Measurements from ENCODE around the gene HMGB3. TPM values are rescaled to one million over a fixed set of nuclear protein-coding genes. Genes with fewer than 3 reads are reported as not detected.
"Not testable (repeated sequence)": the region's sequence is repeated elsewhere in the genome, so short reads cannot be mapped to it uniquely, and the experiment has no call there.

Gene HMGB3
- total and polyA plus RNA-seq, 4 donors, result 9.2 to 46.7 (median 13.2) TPM

GRCh38 chrX:150959557-150959956 is 23.6 kb upstream of the HMGB3 start:
- TF ChIP-seq GABPA (IDR thresholded peaks at IDR 0.05 in 1 of 2, conservative IDR thresholded peaks at IDR 0.05 in 1 of 2) (no peak), FOXA2 (IDR thresholded peaks at IDR 0.05) (no peak), MAX (IDR thresholded peaks at IDR 0.05) (no peak), RXRA (IDR thresholded peaks at IDR 0.05) (no peak), FOXA1 (IDR thresholded peaks at IDR 0.05) (no peak), HNF4G (IDR thresholded peaks at IDR 0.05) (no peak), HNF4A (conservative IDR thresholded peaks at IDR 0.05) (no peak), JUND (IDR thresholded peaks at IDR 0.05) (no peak), NR2F2 (IDR thresholded peaks at IDR 0.05) (no peak), RAD21 (IDR thresholded peaks at IDR 0.05) (no peak), TAF1 (conservative IDR thresholded peaks at IDR 0.05) (no peak), YY1 (IDR thresholded peaks at IDR 0.05) (no peak), EGR1 (IDR thresholded peaks at IDR 0.05; ENCODE audit: low read depth in 2 of 2) (no peak), SP1 (IDR thresholded peaks at IDR 0.05) (no peak)
- TF ChIP-seq, protein P1, sequence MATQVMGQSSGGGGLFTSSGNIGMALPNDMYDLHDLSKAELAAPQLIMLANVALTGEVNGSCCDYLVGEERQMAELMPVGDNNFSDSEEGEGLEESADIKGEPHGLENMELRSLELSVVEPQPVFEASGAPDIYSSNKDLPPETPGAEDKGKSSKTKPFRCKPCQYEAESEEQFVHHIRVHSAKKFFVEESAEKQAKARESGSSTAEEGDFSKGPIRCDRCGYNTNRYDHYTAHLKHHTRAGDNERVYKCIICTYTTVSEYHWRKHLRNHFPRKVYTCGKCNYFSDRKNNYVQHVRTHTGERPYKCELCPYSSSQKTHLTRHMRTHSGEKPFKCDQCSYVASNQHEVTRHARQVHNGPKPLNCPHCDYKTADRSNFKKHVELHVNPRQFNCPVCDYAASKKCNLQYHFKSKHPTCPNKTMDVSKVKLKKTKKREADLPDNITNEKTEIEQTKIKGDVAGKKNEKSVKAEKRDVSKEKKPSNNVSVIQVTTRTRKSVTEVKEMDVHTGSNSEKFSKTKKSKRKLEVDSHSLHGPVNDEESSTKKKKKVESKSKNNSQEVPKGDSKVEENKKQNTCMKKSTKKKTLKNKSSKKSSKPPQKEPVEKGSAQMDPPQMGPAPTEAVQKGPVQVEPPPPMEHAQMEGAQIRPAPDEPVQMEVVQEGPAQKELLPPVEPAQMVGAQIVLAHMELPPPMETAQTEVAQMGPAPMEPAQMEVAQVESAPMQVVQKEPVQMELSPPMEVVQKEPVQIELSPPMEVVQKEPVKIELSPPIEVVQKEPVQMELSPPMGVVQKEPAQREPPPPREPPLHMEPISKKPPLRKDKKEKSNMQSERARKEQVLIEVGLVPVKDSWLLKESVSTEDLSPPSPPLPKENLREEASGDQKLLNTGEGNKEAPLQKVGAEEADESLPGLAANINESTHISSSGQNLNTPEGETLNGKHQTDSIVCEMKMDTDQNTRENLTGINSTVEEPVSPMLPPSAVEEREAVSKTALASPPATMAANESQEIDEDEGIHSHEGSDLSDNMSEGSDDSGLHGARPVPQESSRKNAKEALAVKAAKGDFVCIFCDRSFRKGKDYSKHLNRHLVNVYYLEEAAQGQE (IDR thresholded peaks at IDR 0.05), result no peak
- TF ChIP-seq, protein P2, sequence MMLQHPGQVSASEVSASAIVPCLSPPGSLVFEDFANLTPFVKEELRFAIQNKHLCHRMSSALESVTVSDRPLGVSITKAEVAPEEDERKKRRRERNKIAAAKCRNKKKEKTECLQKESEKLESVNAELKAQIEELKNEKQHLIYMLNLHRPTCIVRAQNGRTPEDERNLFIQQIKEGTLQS (IDR thresholded peaks at IDR 0.05), result no peak
- TF ChIP-seq, protein P3, sequence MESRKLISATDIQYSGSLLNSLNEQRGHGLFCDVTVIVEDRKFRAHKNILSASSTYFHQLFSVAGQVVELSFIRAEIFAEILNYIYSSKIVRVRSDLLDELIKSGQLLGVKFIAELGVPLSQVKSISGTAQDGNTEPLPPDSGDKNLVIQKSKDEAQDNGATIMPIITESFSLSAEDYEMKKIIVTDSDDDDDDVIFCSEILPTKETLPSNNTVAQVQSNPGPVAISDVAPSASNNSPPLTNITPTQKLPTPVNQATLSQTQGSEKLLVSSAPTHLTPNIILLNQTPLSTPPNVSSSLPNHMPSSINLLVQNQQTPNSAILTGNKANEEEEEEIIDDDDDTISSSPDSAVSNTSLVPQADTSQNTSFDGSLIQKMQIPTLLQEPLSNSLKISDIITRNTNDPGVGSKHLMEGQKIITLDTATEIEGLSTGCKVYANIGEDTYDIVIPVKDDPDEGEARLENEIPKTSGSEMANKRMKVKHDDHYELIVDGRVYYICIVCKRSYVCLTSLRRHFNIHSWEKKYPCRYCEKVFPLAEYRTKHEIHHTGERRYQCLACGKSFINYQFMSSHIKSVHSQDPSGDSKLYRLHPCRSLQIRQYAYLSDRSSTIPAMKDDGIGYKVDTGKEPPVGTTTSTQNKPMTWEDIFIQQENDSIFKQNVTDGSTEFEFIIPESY (IDR thresholded peaks at IDR 0.05), result no peak
- no peak for DNase-seq (ENCODE audit: low spot score)
- no peak overlapping the region for H3K9ac ChIP-seq (ENCODE audit: low read depth in 1 of 2, low read length in 2 of 2)
- H3K4me3 ChIP-seq (ENCODE audit: low read depth in 1 of 3, low read length in 3 of 3), result no peak overlapping the region
- H3K4me1 ChIP-seq (ENCODE audit: control insufficient read depth in 4 of 4, insufficient read depth in 4 of 4, low read length in 3 of 4), result no peaks in the 10 kb centered on the region
- WGBS, result 96% methylated on average over 2 of the region's 2 CpGs
- H3K27me3 ChIP-seq (ENCODE audit: control insufficient read depth in 4 of 4, insufficient read depth in 4 of 4, low read length in 3 of 4), result no peaks in the 10 kb centered on the region
- no peaks in the 10 kb centered on the region for H3K36me3 ChIP-seq (ENCODE audit: control insufficient read depth in 4 of 4, insufficient read depth in 3 of 4, low read depth in 1 of 4, low read length in 3 of 4)
- peaks cover 0 to 3% (median 0%) of the 10 kb centered on the region in 4 donors for H3K9me3 ChIP-seq (ENCODE audit: control insufficient read depth in 4 of 4, low read length in 3 of 4)
- H3K27ac ChIP-seq (ENCODE audit: low read depth in 1 of 2, low read length in 2 of 2), result no peak overlapping the region

- no peak for DNase-seq (ENCODE audit: low spot score)
- WGBS, result 94% methylated on average over 7 of the region's 7 CpGs
- TF ChIP-seq JUND (IDR thresholded peaks at IDR 0.05) (no peak), NR2F2 (IDR thresholded peaks at IDR 0.05) (no peak), SP1 (IDR thresholded peaks at IDR 0.05) (no peak), RXRA (IDR thresholded peaks at IDR 0.05) (no peak)
- TF ChIP-seq, protein P3 (IDR thresholded peaks at IDR 0.05), result no peak
- TF ChIP-seq, protein P2 (IDR thresholded peaks at IDR 0.05), result no peak
- TF ChIP-seq, protein P4, sequence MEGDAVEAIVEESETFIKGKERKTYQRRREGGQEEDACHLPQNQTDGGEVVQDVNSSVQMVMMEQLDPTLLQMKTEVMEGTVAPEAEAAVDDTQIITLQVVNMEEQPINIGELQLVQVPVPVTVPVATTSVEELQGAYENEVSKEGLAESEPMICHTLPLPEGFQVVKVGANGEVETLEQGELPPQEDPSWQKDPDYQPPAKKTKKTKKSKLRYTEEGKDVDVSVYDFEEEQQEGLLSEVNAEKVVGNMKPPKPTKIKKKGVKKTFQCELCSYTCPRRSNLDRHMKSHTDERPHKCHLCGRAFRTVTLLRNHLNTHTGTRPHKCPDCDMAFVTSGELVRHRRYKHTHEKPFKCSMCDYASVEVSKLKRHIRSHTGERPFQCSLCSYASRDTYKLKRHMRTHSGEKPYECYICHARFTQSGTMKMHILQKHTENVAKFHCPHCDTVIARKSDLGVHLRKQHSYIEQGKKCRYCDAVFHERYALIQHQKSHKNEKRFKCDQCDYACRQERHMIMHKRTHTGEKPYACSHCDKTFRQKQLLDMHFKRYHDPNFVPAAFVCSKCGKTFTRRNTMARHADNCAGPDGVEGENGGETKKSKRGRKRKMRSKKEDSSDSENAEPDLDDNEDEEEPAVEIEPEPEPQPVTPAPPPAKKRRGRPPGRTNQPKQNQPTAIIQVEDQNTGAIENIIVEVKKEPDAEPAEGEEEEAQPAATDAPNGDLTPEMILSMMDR (IDR thresholded peaks at IDR 0.05; ENCODE audit: low read depth, low read length, missing input control), result no peak
Observed at GRCh38 chrX:150961631-150962030, 21.5 kb upstream of the HMGB3 start.

GRCh38 chrX:150964416-150964815 is 18.7 kb upstream of the HMGB3 start:
- not testable (repeated sequence) for H3K9me3 ChIP-seq (ENCODE audit: control insufficient read depth in 4 of 4, low read length in 3 of 4); H3K9ac ChIP-seq (ENCODE audit: low read depth in 1 of 2, low read length in 2 of 2); DNase-seq (ENCODE audit: low spot score); H3K27ac ChIP-seq (ENCODE audit: low read depth in 1 of 2, low read length in 2 of 2); H3K4me3 ChIP-seq (ENCODE audit: low read depth in 1 of 3, low read length in 3 of 3); H3K27me3 ChIP-seq (ENCODE audit: control insufficient read depth in 4 of 4, insufficient read depth in 4 of 4, low read length in 3 of 4); H3K36me3 ChIP-seq (ENCODE audit: control insufficient read depth in 4 of 4, insufficient read depth in 3 of 4, low read depth in 1 of 4, low read length in 3 of 4)
- WGBS, result 96% methylated on average over 12 of the region's 12 CpGs
- H3K4me1 ChIP-seq (ENCODE audit: control insufficient read depth in 4 of 4, insufficient read depth in 4 of 4, low read length in 3 of 4), result peaks cover 0 to 12% (median 0%) of the 10 kb centered on the region in 4 donors

More at GRCh38 chrX:150961631-150962030, 21.5 kb upstream of the HMGB3 start:
- H3K27me3 ChIP-seq (ENCODE audit: control insufficient read depth in 4 of 4, insufficient read depth in 4 of 4, low read length in 3 of 4), result no peaks in the 10 kb centered on the region
- no peaks in the 10 kb centered on the region for H3K36me3 ChIP-seq (ENCODE audit: control insufficient read depth in 4 of 4, insufficient read depth in 3 of 4, low read depth in 1 of 4, low read length in 3 of 4)
- H3K9me3 ChIP-seq (ENCODE audit: control insufficient read depth in 4 of 4, low read length in 3 of 4), result no peaks in the 10 kb centered on the region
- H3K4me1 ChIP-seq (ENCODE audit: control insufficient read depth in 4 of 4, insufficient read depth in 4 of 4, low read length in 3 of 4), result peaks cover 0 to 6% (median 0%) of the 10 kb centered on the region in 4 donors
- H3K9ac ChIP-seq (ENCODE audit: low read depth in 1 of 2, low read length in 2 of 2), result no peak overlapping the region
- no peak overlapping the region for H3K27ac ChIP-seq (ENCODE audit: low read depth in 1 of 2, low read length in 2 of 2)
- H3K4me3 ChIP-seq (ENCODE audit: low read depth in 1 of 3, low read length in 3 of 3), result no peak overlapping the region

Data from liver (tissue), 9 donors.